ENCODE measurements around the gene PRR16.
A peak's percentile ranks its signal among the peaks of the same experiment; 100 is the strongest.

Gene PRR16

DNA sequence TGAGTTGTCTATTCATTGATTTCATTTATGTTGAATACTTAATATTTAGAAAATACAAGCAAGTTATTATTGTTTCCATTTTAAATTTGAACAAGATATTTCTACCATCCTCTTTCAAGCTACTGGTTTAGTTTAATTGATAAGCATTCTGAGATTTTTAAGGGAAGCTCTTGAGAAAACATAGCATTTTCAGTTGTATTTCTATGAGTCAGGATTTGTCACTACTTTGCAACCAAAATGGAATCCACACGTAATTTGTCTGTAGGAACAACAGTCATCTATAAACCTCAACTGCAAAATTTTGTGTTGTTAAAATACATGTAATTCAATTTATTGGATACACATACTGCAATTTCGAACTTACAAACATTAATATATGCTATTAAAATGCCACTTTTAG, 74.0 kb downstream of the PRR16 start:
- H3K4me3 ChIP-seq (ENCODE audit: low read length), result no peak overlapping the region

DNA sequence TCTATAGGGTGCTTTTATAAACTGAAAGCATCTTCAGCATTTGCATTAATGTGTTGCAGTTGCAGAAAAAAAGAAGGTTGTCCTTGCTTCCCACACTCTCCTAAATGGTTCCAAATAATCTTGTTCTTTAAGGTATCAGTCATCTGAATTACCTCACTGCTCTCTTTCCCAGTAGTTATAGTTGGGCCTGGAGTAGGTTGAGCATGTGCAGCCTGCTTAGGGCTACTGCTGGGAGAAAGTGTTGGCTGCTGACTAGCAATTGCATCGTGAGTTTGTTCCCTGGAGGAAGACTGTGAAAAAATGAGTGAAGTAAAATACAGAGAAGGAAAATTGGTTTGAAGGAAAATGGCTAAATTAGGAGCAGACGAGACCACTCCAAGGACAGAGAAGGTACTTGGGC, 74.5 kb downstream of the PRR16 start:
- Histone ChIP-seq H3K36me3 (ENCODE audit: insufficient read depth, low read length) (no peaks in the 10 kb centered on the region), H3K9me3 (ENCODE audit: low read length) (no peaks in the 10 kb centered on the region), H3K4me3 (ENCODE audit: low read length) (no peak overlapping the region), H2AFZ (ENCODE audit: low read depth, low read length) (peak overlapping the region; percentile 3), H3K4me1 (ENCODE audit: insufficient read depth, low read length) (no peaks in the 10 kb centered on the region), H3K27me3 (ENCODE audit: insufficient read depth, low read length) (no peaks in the 10 kb centered on the region)

More for the DNA sequence above, 74.0 kb downstream of the PRR16 start:
- H2AFZ ChIP-seq (ENCODE audit: low read depth, low read length), result peak overlapping the region; percentile 3
- no peaks in the 10 kb centered on the region for H3K36me3 ChIP-seq (ENCODE audit: insufficient read depth, low read length)
- H3K4me1 ChIP-seq (ENCODE audit: insufficient read depth, low read length), result no peaks in the 10 kb centered on the region
- no peaks in the 10 kb centered on the region for H3K9me3 ChIP-seq (ENCODE audit: low read length)
- no peaks in the 10 kb centered on the region for H3K27me3 ChIP-seq (ENCODE audit: insufficient read depth, low read length)

DNA sequence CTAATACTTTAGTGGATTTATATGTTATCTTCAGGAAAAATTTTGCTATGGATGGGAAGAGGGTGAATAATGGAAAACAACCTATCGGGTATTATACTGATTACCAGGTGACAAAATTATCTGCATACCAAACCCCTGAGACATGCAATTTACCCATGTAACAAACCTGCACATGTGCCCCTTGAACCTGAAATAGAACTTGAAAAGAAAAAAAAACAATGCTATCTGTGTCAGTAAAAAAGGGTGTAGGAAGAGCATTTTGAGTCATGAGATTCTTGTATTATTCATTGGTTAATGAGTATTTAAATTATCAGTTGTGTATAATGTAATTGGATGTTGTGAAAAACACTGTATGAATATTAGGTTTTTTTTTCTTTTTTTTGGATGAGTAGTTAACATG, 75.4 kb downstream of the PRR16 start:
- Histone ChIP-seq H3K4me3 (ENCODE audit: low read length) (no peak overlapping the region), H2AFZ (ENCODE audit: low read depth, low read length) (no peak overlapping the region), H3K27me3 (ENCODE audit: insufficient read depth, low read length) (no peaks in the 10 kb centered on the region), H3K36me3 (ENCODE audit: insufficient read depth, low read length) (no peaks in the 10 kb centered on the region), H3K4me1 (ENCODE audit: insufficient read depth, low read length) (peaks cover 5% of the 10 kb centered on the region), H3K9me3 (ENCODE audit: low read length) (no peaks in the 10 kb centered on the region)

DNA sequence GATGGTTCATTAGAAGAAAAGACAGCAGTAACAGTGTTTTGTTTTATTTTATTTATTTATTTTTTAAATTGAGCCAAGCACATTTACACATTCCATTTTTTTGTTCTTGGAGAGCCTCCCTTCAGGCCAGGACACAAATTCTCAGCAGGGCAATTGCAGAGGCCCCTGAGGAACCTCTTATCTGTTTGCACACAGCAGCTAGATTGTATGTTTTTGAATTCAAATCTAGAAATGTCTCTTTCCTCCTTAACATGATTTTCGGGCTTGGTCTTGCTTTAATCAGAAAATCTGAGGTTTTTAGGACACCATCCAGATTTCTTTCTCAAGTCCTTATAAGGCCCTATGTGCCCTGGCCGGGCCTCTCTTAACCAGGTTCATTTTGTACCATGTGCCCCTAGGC, 76.0 kb downstream of the PRR16 start:
- peaks cover 5% of the 10 kb centered on the region for H3K4me1 ChIP-seq (ENCODE audit: insufficient read depth, low read length)

DNA sequence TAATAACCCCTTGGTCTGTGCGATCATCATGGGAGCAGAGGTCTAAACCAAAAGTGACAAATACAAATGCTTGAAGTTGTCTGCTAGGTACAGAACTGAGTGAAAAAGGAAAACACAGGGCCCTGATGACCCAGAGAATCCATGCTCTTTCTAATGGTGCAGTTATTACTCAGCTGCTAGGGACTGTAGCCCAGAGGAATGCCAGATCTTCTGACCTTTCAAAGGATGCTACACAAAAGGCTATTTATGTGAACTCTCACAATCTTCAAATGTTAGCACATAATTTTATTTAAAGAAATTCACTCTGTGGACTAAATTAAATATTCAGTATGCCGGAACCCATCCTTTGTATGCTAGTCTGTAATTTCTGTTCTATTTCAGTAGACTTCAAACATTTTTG, 79.9 kb downstream of the PRR16 start:
- Histone ChIP-seq H3K4me1 (ENCODE audit: insufficient read depth, low read length) (peaks cover 5% of the 10 kb centered on the region), H3K36me3 (ENCODE audit: insufficient read depth, low read length) (no peaks in the 10 kb centered on the region), H3K9me3 (ENCODE audit: low read length) (no peaks in the 10 kb centered on the region), H3K4me3 (ENCODE audit: low read length) (no peak overlapping the region), H2AFZ (ENCODE audit: low read depth, low read length) (no peak overlapping the region), H3K27me3 (ENCODE audit: insufficient read depth, low read length) (no peaks in the 10 kb centered on the region)

More for the DNA sequence above, 76.0 kb downstream of the PRR16 start:
- Histone ChIP-seq H3K36me3 (ENCODE audit: insufficient read depth, low read length) (no peaks in the 10 kb centered on the region), H3K9me3 (ENCODE audit: low read length) (no peaks in the 10 kb centered on the region), H3K27me3 (ENCODE audit: insufficient read depth, low read length) (no peaks in the 10 kb centered on the region), H3K4me3 (ENCODE audit: low read length) (no peak overlapping the region), H2AFZ (ENCODE audit: low read depth, low read length) (no peak overlapping the region)

DNA sequence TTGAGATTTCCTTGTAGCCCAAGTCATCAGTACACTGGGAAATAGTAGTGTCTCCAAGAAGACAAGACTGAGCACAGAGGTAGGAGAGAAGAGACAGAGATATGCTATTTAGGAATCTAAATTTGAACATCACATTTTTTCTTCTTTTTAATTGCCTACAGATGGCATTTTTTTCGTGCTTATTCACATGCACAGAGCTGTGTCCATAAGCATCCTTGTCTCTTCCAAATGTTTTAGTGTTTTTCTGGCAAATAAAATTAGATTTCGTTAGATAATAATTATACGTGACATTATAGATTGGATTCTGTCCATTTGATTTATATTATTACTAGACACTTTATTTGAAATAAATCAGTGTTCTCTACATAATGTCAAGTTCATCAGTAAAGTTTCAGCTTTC, 80.9 kb downstream of the PRR16 start:
- H2AFZ ChIP-seq (ENCODE audit: low read depth, low read length), result no peak overlapping the region
- no peaks in the 10 kb centered on the region for H3K27me3 ChIP-seq (ENCODE audit: insufficient read depth, low read length)
- H3K36me3 ChIP-seq (ENCODE audit: insufficient read depth, low read length), result no peaks in the 10 kb centered on the region
- H3K4me3 ChIP-seq (ENCODE audit: low read length), result no peak overlapping the region
- peaks cover 5% of the 10 kb centered on the region for H3K4me1 ChIP-seq (ENCODE audit: insufficient read depth, low read length)
- H3K9me3 ChIP-seq (ENCODE audit: low read length), result no peaks in the 10 kb centered on the region

DNA sequence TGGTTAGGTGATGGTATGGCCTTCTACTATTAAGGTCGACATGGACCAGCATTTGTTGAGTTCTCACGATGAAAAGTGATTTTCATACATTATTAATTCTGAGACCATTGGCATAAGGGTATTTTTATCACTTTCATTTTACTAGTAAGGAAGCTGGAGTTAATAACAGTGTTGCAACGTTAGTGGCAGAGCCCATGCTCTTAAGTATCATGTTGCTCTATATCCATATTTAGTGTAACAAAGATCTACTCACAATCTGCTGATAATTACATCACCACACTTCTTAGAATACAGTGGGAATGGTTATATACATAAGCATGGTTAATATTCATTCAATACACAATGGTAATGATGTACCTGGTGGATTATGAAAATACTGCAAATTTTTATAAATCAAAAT, 81.9 kb downstream of the PRR16 start:
- Histone ChIP-seq H2AFZ (ENCODE audit: low read depth, low read length) (no peak overlapping the region), H3K4me3 (ENCODE audit: low read length) (no peak overlapping the region), H3K9me3 (ENCODE audit: low read length) (no peaks in the 10 kb centered on the region), H3K27me3 (ENCODE audit: insufficient read depth, low read length) (no peaks in the 10 kb centered on the region), H3K36me3 (ENCODE audit: insufficient read depth, low read length) (no peaks in the 10 kb centered on the region), H3K4me1 (ENCODE audit: insufficient read depth, low read length) (peaks cover 5% of the 10 kb centered on the region)

DNA sequence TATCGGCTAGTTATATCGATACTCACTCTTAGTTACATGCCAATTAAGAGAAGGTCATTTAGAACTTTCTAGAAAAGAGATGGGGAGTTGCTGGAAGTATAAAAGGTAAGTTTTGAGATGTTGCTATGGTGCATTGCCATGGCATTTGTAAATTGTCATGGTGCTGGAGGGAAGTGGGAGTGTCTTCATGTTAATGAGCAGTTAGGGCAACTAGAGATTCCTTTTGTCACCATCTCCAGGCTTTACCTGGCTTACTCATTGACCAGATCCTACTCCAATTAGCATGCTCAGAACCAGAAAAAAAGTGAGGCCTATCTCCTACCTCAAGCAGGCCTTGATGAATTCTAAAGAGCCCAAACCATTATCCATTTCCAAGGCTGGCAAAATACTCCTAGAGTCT, 82.8 kb downstream of the PRR16 start:
- H3K36me3 ChIP-seq (ENCODE audit: insufficient read depth, low read length), result no peaks in the 10 kb centered on the region
- no peaks in the 10 kb centered on the region for H3K27me3 ChIP-seq (ENCODE audit: insufficient read depth, low read length)

DNA sequence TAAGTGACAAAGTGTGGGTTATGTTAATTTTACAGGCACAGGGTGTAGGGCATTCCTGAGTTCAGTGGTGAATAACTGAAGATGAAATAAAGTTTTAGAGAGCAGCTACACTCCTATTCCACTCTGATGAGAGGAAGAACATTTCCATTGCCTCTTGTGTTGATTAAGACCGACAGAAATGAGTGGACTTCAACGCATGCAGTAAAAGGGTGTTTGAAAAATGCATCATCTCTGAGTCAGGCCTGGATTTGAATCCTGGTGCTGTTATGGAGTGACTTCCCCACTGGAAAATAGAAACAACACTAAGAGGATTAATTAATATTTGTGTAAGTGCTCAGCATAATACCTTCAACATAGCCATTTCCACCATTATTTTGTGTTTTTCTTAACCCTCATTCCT, 86.3 kb downstream of the PRR16 start:
- no peak overlapping the region for H3K4me3 ChIP-seq (ENCODE audit: low read length)
- H3K9me3 ChIP-seq (ENCODE audit: low read length), result no peaks in the 10 kb centered on the region
- H2AFZ ChIP-seq (ENCODE audit: low read depth, low read length), result no peak overlapping the region
- no peaks in the 10 kb centered on the region for H3K27me3 ChIP-seq (ENCODE audit: insufficient read depth, low read length)
- no peaks in the 10 kb centered on the region for H3K4me1 ChIP-seq (ENCODE audit: insufficient read depth, low read length)
- H3K36me3 ChIP-seq (ENCODE audit: insufficient read depth, low read length), result no peaks in the 10 kb centered on the region

More for the DNA sequence above, 82.8 kb downstream of the PRR16 start:
- Histone ChIP-seq H2AFZ (ENCODE audit: low read depth, low read length) (no peak overlapping the region), H3K4me3 (ENCODE audit: low read length) (no peak overlapping the region), H3K4me1 (ENCODE audit: insufficient read depth, low read length) (peaks cover 5% of the 10 kb centered on the region), H3K9me3 (ENCODE audit: low read length) (no peaks in the 10 kb centered on the region)

DNA sequence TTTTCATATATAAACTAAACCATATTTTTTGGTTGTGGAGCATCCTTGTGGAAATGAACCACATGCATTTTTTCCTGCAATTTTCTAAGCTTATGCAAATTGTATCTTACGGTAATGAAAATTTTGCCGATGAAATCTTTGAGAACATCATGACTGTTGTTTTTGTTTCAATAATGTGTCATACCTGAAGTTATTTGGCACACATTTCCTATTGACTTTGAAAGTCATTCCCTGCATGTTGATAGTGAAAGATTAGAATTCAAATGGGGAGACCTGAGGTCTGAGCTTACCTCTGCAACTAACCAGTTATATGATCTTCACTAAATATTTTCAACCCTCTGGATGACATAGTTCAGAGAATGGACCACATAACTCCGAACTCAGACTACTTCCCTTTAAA, 88.5 kb downstream of the PRR16 start:
- H2AFZ ChIP-seq (ENCODE audit: low read depth, low read length), result no peak overlapping the region
- no peaks in the 10 kb centered on the region for H3K36me3 ChIP-seq (ENCODE audit: insufficient read depth, low read length)
- no peaks in the 10 kb centered on the region for H3K4me1 ChIP-seq (ENCODE audit: insufficient read depth, low read length)
- no peaks in the 10 kb centered on the region for H3K27me3 ChIP-seq (ENCODE audit: insufficient read depth, low read length)
- no peaks in the 10 kb centered on the region for H3K9me3 ChIP-seq (ENCODE audit: low read length)
- no peak overlapping the region for H3K4me3 ChIP-seq (ENCODE audit: low read length)

DNA sequence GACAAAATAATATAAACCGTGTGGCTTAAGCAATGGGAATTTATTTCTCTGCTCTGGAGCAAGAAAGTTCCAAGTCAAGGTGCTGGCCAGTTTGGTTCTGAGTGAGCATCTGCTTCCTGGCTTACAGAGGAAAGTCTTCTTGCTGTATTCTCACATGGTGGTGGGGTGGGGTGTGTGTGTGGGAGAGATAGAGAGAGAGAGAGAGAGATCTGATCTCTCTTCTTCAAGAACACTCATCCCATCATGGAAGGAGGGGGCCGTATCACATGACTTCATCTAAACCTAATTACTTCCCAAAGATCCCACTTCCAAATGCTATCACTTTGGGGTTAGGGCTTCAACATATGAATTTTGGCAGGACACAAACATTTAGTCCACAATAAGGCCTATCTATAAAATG, 91.2 kb downstream of the PRR16 start:
- Histone ChIP-seq H3K27me3 (ENCODE audit: insufficient read depth, low read length) (no peaks in the 10 kb centered on the region), H3K4me3 (ENCODE audit: low read length) (no peak overlapping the region), H3K4me1 (ENCODE audit: insufficient read depth, low read length) (no peaks in the 10 kb centered on the region), H3K36me3 (ENCODE audit: insufficient read depth, low read length) (no peaks in the 10 kb centered on the region), H2AFZ (ENCODE audit: low read depth, low read length) (no peak overlapping the region), H3K9me3 (ENCODE audit: low read length) (no peaks in the 10 kb centered on the region)

DNA sequence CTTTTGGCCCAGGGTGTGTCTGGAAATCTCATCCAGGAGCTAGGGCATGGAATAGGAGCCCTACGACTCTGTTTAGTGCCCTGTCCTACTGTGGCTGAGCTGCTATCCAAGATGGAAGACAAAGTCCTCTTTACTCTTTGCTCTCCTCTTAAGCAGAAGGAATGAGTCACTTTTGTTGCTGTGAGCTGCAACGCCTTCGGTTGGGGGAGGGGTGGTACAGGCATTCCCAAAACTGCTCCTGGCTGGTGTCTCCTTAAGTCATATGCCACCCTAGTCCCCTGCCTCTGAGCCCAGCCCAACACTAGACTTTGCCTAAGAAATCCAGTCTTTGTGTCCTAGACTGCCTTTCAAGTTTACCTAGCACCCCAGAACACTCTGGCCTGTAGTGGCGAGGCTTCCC, 99.9 kb downstream of the PRR16 start:
- Histone ChIP-seq H3K4me3 (ENCODE audit: low read length) (no peak overlapping the region), H2AFZ (ENCODE audit: low read depth, low read length) (no peak overlapping the region), H3K27me3 (ENCODE audit: insufficient read depth, low read length) (no peaks in the 10 kb centered on the region), H3K36me3 (ENCODE audit: insufficient read depth, low read length) (no peaks in the 10 kb centered on the region), H3K9me3 (ENCODE audit: low read length) (no peaks in the 10 kb centered on the region), H3K4me1 (ENCODE audit: insufficient read depth, low read length) (no peaks in the 10 kb centered on the region)

DNA sequence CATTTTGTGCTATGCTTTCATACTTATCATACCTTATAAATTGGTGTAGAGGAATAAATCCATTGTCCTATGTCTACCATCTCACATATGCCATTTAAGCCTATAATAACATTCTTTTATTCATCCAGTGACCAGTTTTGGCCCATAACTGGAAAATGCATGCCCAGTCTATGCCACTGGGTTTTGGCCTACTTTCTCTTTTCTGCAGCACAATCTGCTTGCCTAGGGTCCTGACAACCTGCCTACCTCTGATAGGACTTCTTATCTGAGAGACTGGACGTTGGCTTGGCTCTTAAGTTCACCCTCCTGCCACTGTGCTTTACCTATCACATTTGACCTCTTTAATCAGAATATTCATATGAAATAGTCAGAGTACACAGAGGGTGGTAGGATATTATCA, 103.0 kb downstream of the PRR16 start:
- H3K9me3 ChIP-seq (ENCODE audit: low read length), result no peaks in the 10 kb centered on the region
- no peaks in the 10 kb centered on the region for H3K36me3 ChIP-seq (ENCODE audit: insufficient read depth, low read length)
- H2AFZ ChIP-seq (ENCODE audit: low read depth, low read length), result no peak overlapping the region
- no peaks in the 10 kb centered on the region for H3K4me1 ChIP-seq (ENCODE audit: insufficient read depth, low read length)
- no peaks in the 10 kb centered on the region for H3K27me3 ChIP-seq (ENCODE audit: insufficient read depth, low read length)
- H3K4me3 ChIP-seq (ENCODE audit: low read length), result no peak overlapping the region

DNA sequence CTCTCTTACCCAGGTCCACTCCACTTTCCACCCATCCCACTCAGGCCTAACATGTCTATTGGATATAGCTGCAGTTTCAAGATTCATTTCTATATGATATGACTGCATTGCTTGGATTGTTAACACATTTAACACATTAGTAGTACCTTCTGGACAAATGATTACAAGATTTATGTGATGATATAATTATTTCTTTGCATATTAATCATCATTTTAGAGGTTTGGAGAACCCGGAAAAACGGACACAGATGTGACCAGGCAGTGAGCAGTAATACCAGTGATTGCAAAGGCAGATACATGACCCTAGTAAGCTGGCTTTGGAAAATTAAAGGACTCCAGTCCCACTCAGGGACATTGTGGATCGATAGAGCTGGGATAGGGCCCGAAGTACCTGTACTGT, 103.8 kb downstream of the PRR16 start:
- H2AFZ ChIP-seq (ENCODE audit: low read depth, low read length), result no peak overlapping the region
- H3K36me3 ChIP-seq (ENCODE audit: insufficient read depth, low read length), result no peaks in the 10 kb centered on the region
- no peaks in the 10 kb centered on the region for H3K4me1 ChIP-seq (ENCODE audit: insufficient read depth, low read length)
- no peaks in the 10 kb centered on the region for H3K9me3 ChIP-seq (ENCODE audit: low read length)
- no peaks in the 10 kb centered on the region for H3K27me3 ChIP-seq (ENCODE audit: insufficient read depth, low read length)
- no peak overlapping the region for H3K4me3 ChIP-seq (ENCODE audit: low read length)
